Measurements from ENCODE around the gene ZNF823.
A peak's percentile ranks its signal among the peaks of the same experiment; 100 is the strongest.
"Not testable (repeated sequence)": the region's sequence is repeated elsewhere in the genome, so short reads cannot be mapped to it uniquely, and the experiment has no call there.

The ZNF823 gene

GRCh38 chr19:11676661-11677600, 61.8 kb downstream of the ZNF823 start:
- DNase-seq = not testable (repeated sequence)

GRCh38 chr19:11675569-11675968, 63.2 kb downstream of the ZNF823 start:
- no peak for DNase-seq

DNA sequence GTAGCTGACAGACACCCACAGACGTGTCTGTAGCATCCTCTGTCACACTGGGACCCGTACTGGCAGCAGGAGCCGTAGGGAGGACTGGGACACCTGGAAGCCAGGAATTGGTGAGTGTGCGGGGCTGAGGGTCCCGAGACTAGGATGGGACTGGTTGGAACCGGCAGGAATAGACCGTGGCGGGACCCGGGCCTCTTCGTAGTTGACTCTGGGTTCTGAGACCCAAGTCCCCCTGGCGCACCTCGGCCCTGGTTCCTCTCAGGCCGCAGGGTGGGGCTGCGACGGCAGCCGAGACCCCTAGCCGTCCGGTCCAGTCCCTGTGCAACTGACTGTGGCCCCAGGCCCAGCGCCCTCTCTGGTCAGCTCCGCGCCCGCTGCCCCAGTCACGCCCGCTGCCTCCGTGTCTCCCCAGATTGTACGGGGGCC, 64.7 kb downstream of the ZNF823 start:
- no peak for DNase-seq

DNA sequence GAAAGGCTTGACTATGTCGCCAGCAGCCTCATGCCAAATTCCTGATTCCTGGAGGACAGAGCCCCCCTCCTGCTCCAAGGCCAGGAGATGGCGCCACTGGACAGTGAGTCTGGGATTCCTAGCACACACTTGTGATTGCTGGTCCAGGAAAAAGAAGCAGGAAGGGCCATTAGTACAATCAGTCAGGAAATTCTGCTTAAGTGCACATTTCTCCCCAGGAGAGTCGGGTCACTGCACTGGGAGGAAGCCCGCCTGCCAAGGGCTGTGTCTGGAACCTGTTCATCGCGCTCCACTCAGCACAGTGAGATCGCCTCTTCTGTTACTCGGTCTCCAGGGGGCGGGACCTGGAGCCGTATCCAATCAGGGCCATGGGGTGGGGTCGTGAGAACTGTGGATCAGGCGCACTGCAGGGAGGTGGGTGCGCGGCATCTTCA, 65.1 kb downstream of the ZNF823 start:
- DNase-seq = peak; percentile 44

Measured in COR-L47 (cell line).